ENCODE data around the gene WDR90. TPM values are rescaled to one million over a fixed set of nuclear protein-coding genes. Genes with fewer than 3 reads are reported as not detected.

Gene WDR90
- total RNA-seq, 1 donor from 2014 or later, result 33.7 TPM

GRCh38 chr16:633336-634050, 15.7 kb upstream of the WDR90 start:
- TF ChIP-seq, protein P1, sequence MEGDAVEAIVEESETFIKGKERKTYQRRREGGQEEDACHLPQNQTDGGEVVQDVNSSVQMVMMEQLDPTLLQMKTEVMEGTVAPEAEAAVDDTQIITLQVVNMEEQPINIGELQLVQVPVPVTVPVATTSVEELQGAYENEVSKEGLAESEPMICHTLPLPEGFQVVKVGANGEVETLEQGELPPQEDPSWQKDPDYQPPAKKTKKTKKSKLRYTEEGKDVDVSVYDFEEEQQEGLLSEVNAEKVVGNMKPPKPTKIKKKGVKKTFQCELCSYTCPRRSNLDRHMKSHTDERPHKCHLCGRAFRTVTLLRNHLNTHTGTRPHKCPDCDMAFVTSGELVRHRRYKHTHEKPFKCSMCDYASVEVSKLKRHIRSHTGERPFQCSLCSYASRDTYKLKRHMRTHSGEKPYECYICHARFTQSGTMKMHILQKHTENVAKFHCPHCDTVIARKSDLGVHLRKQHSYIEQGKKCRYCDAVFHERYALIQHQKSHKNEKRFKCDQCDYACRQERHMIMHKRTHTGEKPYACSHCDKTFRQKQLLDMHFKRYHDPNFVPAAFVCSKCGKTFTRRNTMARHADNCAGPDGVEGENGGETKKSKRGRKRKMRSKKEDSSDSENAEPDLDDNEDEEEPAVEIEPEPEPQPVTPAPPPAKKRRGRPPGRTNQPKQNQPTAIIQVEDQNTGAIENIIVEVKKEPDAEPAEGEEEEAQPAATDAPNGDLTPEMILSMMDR (IDR thresholded peaks at IDR 0.05), result no peak
- H3K4me1 Mint-ChIP-seq, result peaks cover 17% of the 10 kb centered on the region
- CTCF ChIA-PET, result no interaction called here
- peaks cover 11% of the 10 kb centered on the region for H3K36me3 Mint-ChIP-seq (ENCODE audit: low read depth)
- ATAC-seq (ENCODE audit: low read depth) (no peak), DNase-seq (no peak)
- H3K27me3 Mint-ChIP-seq, result no peaks in the 10 kb centered on the region
- POLR2A ChIA-PET, result no interaction called here
- H3K27ac Mint-ChIP-seq, result no peak overlapping the region
- no peaks in the 10 kb centered on the region for H3K9me3 Mint-ChIP-seq
- H3K4me3 Mint-ChIP-seq, result no peak overlapping the region
- intact Hi-C loops (cut with micrococcal nuclease), result no loop called here

GRCh38 chr16:634051-634670, 15.0 kb upstream of the WDR90 start:
- DNase-seq (no peak), ATAC-seq (ENCODE audit: low read depth) (no peak)
- Mint-ChIP-seq H3K4me3 (peak overlapping the region; percentile 56), H3K27ac (no peak overlapping the region), H3K27me3 (no peaks in the 10 kb centered on the region), H3K9me3 (no peaks in the 10 kb centered on the region), H3K4me1 (peaks cover 21% of the 10 kb centered on the region), H3K36me3 (ENCODE audit: low read depth) (peaks cover 6% of the 10 kb centered on the region)
- intact Hi-C loops (cut with micrococcal nuclease), result no loop called here
- TF ChIP-seq, protein P1 (IDR thresholded peaks at IDR 0.05), result no peak
- ChIA-PET POLR2A (no interaction called here), CTCF (no interaction called here)

DNA sequence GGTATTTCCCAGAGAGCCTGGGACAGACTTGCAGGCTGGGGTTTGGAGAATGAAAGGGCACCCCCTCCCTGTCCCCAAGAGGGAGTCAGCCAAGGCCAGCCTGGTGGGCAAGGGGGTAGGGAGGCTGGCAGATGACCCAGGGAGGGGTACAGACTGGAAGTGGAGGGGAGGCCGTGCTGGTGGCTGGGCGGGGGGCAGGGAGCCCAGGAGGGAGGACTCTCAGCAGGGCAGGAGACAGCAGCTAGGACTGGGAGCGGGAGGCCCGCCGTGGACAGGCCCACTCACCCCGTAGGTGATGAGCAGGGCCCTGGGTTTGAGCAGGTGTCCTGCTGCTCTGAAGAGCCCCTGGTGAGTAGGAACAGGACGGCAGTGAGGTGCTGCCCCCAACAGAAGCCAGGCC, 14.2 kb upstream of the WDR90 start:
- DNase-seq (no peak), ATAC-seq (ENCODE audit: low read depth) (no peak)
- Mint-ChIP-seq H3K36me3 (ENCODE audit: low read depth) (peaks cover 6% of the 10 kb centered on the region), H3K27me3 (no peaks in the 10 kb centered on the region), H3K27ac (no peak overlapping the region), H3K4me3 (peak overlapping the region; percentile 70), H3K9me3 (no peaks in the 10 kb centered on the region), H3K4me1 (peaks cover 27% of the 10 kb centered on the region)
- ChIA-PET CTCF (no interaction called here), POLR2A (no interaction called here)
- TF ChIP-seq, protein P1 (IDR thresholded peaks at IDR 0.05), result no peak
- intact Hi-C loops (cut with micrococcal nuclease), result no loop called here

DNA sequence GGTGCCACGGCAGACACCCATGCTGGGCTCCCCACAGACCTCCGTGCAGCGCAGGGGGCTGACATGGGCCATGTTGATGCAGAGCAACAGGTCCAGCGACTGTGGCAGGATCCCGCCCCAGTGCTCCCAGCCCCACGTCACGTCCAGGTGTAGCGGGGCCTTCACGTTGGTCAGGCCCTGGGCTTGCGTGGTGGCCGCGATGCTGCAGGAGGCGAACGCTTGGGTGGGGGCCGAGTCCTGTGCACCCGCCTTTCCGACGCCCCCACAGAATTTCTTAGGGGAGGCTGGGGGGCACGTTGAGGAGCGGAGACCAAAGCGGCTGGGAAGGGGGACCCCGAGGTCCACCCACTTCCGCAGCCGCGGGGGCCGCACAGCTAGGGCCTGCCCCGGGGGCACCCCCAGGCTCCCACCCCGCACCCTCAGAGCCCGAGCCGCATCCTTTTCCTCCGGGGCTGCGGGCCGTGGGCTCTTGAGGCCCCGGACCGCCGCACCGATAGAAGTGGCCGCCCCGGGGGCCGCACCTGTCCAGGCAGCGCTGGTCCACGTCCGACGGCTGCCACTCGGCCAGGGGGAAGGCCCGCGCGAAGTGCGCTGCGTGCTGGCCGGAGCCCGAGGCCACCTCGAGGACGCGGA, 13.5 kb upstream of the WDR90 start:
- intact Hi-C loops (cut with micrococcal nuclease), result loop anchor here (1.0 to 2.0 kb wide), 9 partner anchors 14 to 234 kb away; partner anchors contain the start of genes CAPN15, DECR2, JMJD8 and PIGQ
- CTCF ChIA-PET, result interaction anchor here (1.2 kb wide), 1 partner anchor 56 kb away, joined by 3 read pairs; no protein-coding TSS in a partner anchor
- H3K4me1 Mint-ChIP-seq, result peaks cover 30% of the 10 kb centered on the region
- no peak overlapping the region for H3K27ac Mint-ChIP-seq
- TF ChIP-seq, protein P1 (IDR thresholded peaks at IDR 0.05), result no peak
- ATAC-seq (ENCODE audit: low read depth) (no peak), DNase-seq (no peak)
- no peaks in the 10 kb centered on the region for H3K27me3 Mint-ChIP-seq
- no peaks in the 10 kb centered on the region for H3K9me3 Mint-ChIP-seq
- peaks cover 6% of the 10 kb centered on the region for H3K36me3 Mint-ChIP-seq (ENCODE audit: low read depth)
- peak overlapping the region; percentile 95 for H3K4me3 Mint-ChIP-seq
- POLR2A ChIA-PET, result interaction anchor here (0.7 to 2.0 kb wide), 13 partner anchors 12 to 1520 kb away, joined by 3 to 14 read pairs (median 4); partner anchors contain the start of genes CAPN15, NHLRC4, PGAP6 and PIGQ
